ENCODE data around the gene ZFHX3.

Gene ZFHX3

GRCh38 chr16:73056448-73056847 is 8.5 kb upstream of the ZFHX3 start:
- no peak for DNase-seq

- DNase-seq = no peak
These were observed 7.0 kb upstream of the ZFHX3 start for GRCh38 chr16:73054813-73055482.

DNA sequence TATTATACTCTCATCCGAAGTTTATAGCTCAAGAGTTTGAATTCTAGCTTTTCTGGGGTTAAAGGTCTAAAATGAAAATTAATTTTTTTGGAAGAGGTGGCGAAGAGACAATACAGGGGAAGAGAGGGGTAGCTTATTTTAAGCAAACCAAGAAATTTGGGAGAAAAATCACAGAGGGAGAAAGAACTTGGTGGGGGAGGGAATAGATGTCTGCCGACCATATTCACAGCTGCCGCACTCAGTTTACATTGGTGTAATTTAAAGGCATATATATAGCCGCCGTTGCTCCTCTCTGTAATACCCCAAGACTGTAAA is 6.5 kb upstream of the ZFHX3 start:
- no peak for DNase-seq

DNA sequence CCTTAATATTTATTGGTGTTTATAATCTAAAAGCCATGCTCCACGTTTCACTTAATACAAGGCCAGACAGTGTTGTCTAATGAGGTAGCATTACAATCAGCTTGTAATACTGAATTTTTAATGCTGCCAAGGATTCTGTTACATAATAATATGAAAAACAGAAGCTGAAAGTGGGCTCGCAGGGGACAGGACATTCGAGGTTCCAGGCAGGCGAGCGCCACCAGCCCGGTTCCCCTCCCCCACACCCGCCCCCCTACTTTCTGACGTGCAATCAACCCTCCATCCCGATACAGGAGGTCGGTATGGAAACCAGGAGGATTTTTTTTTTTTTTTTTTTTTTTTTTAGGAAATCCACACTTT is 6.2 kb upstream of the ZFHX3 start:
- DNase-seq = no peak

GRCh38 chr16:73053364-73054124 is 5.6 kb upstream of the ZFHX3 start:
- DNase-seq = no peak

- DNase-seq = no peak
These were observed 5.1 kb upstream of the ZFHX3 start for GRCh38 chr16:73053038-73053363.

DNA sequence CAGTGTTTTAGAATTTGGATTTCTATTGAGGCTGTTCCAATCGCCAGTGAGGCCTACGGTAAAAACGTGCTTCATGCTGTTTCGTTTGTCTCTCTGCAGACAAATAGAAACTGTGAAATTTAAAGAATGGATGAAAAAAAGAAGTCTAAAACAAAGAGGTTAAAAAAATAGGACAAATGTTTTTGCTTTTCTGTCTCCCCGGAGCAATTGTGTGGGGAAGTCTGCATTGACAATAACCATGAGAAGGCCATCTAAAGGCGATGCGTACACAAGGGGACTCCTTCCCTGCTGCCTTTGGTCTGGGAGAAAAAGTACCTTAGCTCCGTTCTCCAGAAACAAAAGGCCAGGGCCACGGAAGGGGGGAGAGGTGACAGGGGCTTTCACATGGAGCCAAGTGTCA is 4.6 kb upstream of the ZFHX3 start:
- DNase-seq = no peak

DNA sequence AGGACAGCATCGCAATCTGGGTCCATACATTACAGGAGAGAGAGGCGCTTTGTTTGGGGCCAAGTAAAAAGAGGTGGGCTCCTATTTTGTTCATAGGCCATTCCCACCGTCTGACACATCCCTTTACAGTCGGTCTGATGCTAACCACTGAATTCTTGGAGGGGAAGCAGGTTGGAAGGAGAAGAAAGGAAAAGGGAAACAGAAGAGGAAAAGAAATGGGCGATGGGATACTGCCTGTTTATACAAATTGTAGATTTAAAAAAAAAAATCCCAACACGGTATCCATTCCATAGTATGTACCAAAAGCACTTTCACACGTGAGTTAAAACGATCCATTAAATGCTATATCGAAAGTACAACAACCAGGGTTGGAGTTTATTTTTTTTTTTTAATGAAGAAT is 4.0 kb upstream of the ZFHX3 start:
- no peak for DNase-seq

- DNase-seq = no peak
These were observed 3.3 kb upstream of the ZFHX3 start for GRCh38 chr16:73051226-73051625.

- DNase-seq = no peak
These were observed 2.5 kb upstream of the ZFHX3 start for GRCh38 chr16:73050201-73051099.

DNA sequence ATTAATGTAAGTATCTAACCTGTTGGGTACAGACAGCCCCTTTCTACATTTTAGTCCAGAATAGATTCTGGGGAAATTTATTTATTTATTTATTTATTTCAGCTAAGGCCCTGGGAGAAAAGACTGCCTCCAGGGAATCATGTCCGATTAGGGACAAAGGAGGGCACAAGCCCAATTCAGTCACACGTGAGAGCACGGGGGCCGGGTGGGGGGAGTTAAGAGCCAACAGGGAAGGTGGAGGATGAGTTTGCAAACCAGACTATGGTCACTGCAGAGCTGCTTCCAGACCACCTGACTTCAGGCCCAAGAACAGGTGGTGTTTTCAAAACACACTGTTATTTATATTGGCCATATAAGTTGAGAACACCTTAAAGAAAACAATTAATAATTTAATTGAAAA is 1.6 kb upstream of the ZFHX3 start:
- no peak for DNase-seq

DNA sequence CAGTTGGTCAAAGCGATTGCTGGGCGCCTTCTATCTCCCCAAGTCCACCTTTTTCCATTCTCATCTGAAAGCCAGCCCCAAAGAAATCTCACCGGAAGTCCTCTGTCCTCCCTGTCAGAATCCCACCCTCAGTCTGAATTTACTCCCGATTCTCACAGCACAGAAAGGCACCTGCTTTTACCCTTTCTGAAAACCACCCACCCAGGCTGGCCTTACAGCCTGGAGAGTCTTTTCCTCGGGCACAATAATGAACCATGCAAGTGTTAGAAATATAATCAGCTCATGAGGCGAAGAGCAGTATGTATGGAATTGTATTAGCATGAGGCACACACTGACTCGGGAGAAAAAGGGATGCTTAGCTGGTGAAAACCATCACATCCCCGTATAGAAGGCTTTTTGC is 1.2 kb upstream of the ZFHX3 start:
- no peak for DNase-seq

GRCh38 chr16:73048292-73049080 is 558 bp upstream of the ZFHX3 start:
- DNase-seq = no peak

GRCh38 chr16:73047221-73047535 is 750 bp downstream of the ZFHX3 start:
- no peak for DNase-seq

DNA sequence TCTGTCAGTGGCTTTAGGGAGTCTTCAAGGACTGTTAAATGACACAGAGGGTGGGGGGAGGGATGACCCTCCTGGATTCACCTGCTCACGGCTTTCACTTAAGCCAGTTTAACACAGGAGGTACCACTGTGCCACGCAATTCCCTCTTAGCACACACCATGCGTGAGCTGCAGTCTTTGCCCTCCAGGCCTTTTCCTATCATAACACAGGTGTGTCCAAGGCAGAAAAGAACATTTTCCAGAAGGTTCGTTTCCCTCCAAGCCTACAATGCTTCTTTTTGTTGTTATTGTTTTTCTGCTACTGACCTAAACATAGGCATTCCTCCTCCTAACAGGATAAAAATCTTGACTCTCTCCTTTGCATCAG is 1.1 kb downstream of the ZFHX3 start:
- no peak for DNase-seq

DNA sequence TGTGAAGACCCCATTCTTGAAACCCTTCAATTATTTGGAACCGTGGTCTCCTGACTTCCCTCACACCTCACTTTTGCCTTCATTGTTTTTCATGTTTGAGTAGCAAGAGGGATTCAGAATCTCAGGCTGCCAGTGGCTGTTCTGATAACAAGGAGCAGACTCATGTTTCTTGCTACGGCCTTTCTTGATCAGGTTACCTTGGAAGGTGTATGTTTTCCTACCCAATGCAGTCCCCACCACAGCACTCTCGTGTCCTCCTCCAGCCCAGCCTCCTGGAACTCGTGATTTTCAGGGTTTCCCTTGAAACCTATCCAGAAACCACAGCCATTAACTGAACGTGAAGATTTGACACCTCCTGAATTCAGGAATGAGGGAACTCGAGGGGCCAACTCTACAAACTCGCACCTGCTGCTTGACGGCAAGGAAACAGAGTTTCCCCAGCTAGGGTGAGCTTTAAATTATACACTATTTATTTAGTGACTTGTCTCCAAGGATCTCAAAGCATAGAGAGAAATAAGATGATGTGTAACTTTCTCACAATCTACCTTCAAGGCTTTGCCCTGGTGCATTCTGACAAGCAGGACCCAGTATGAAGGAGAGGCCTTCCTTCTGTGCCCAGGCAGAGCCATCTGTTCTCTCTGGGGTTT is 1.6 kb downstream of the ZFHX3 start:
- DNase-seq = no peak

DNA sequence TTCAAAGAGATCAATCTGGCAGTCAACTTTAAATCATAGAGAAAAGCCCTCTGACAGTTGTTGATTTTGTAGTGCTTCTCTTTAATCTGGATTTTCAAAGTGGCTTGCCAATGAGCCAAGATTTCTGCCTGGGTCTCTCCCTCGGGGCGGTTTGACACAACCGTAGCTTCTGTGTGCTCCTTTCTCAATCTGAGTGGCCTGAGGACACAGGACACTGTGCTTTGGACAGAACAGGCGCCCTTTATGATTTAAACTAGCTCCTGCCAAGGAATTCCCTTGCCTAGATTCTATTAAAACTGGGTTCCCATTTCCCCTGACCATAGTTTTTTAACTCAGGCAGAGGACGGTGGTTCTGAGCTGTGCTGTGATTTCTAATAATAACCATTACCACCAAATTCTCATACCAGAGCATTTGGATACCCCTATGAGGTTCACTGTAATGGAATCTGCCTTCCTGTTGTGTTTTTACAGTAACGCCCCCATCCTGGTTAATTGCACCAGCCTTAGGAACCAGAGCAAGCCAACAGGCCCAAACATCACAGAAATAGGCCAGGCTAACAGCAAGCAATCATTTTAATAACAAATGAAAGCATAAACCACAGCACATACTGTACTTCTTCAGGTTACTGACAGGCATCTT is 4.0 kb downstream of the ZFHX3 start:
- no peak for DNase-seq

- no peak for DNase-seq
These were observed 5.1 kb downstream of the ZFHX3 start for GRCh38 chr16:73042807-73043206.

DNA sequence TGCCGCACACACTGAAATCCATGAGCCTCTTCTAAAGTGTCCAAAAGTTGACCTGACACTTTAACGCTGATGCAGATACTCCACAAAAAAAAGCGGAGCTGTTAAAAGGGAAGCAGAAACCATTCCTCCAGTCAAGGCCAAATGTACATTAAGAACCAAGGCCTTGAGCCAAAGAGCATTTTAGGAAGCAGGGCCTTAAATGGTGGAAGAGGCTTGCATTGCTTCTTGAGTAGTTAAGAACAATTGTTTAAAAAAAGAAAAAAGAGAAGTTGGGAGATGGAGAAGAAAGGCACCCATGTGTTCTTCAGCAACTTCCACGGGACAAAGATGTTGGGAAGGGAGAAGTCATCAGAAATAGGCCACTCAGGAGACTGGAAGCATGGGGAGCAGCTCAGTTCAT is 6.3 kb downstream of the ZFHX3 start:
- DNase-seq = no peak

- no peak for DNase-seq
These were observed 7.1 kb downstream of the ZFHX3 start for GRCh38 chr16:73040735-73041402.

DNA sequence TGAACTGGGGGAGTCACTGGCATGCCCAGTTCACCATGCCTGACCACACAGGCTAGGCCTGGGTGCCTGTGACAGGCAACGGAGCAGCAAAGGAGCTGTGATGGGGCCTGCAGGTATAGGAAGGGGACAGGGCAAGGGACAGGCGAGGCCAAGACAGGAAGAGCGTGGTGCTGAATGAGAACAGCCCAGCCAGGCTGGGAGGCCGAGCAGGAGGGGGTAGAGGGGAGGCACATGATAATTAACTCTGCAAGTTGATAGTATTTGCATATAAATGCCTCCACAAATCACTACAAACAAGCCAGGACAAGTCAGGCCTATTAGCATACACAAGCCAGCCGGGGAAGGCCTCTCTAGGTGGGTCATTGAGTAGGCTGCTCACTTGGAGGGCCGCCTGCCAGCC is 7.8 kb downstream of the ZFHX3 start:
- DNase-seq = no peak
